Mesothelial cell of epicardium (in vitro differentiated cells): ENCODE measurements around the gene MPP2. TPM values are rescaled to one million over a fixed set of nuclear protein-coding genes. Genes with fewer than 3 reads are reported as not detected.

Experiments
- DNase-seq, 2 experiments: peaks; one replicate each; pipeline ENCODE4 v3.0.0; 2021; ENCODE audit warnings: low spot score in 2 of 2; ENCODE audit not compliant: unreplicated experiment in 2 of 2
- H3K27ac Mint-ChIP-seq: 2 replicates; pipeline ENCODE4 v1.8.0; 2021; ENCODE audit warnings: mixed read lengths
- H3K27me3 Mint-ChIP-seq: 2 replicates; pipeline ENCODE4 v1.8.0; 2021; ENCODE audit warnings: low read depth, mixed read lengths
- H3K36me3 Mint-ChIP-seq: 2 replicates; pipeline ENCODE4 v1.8.0; 2021; ENCODE audit warnings: mixed read lengths
- H3K4me1 Mint-ChIP-seq: 2 replicates; pipeline ENCODE4 v1.8.0; 2021; ENCODE audit warnings: mixed read lengths
- H3K4me3 Mint-ChIP-seq: 2 replicates; pipeline ENCODE4 v1.8.0; 2021; ENCODE audit warnings: mild to moderate bottlenecking, moderate library complexity, mixed read lengths
- H3K9me3 Mint-ChIP-seq: 2 replicates; pipeline ENCODE4 v1.8.0; 2021; ENCODE audit warnings: mixed read lengths
- CTCF ChIP-seq: fragments of 200-600 bp; sonication (generic); IDR thresholded peaks from one replicate; pipeline ENCODE4 v1.5.0; 2021; ENCODE audit warnings: antibody characterized with exemption; ENCODE audit not compliant: unreplicated experiment
- total RNA-seq: library from RNA; stranded (reverse); gene quantifications from 3 replicates; pipeline ENCODE4 v1.2.1, GENCODE V29; 2021

The MPP2 gene
- total RNA-seq, 1 donor from 2014 or later = 14.1 TPM

DNA sequence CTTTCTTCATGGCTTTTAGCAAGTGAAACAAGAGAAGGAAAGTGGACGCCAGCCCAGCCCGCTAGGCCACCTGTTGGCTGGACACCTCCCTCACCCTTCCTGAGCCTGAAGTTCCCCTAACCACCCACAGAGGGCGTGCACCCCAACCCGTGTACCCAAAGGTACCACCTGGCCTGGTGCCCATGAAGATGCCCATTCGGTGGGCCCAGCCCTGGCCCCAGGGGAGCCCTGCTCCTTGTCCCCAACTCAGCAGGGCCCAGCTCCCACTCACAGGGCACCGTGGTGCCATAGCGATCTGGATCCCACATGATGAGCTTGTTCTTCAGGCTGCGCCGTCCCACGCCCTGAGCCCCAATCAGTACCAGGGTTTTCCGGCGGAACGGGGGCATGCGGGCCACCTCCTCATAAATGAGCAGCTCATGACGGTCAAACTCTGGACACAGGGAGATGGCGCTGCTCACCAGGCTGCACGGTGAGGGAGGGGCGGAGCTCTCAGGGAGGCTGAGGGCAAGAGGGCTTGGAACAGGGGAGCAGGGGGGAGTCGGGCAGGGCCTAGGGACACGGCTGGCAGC is 26.8 kb downstream of the MPP2 start:
- no peak overlapping the region for H3K4me3 Mint-ChIP-seq
- DNase-seq = no peak
- H3K27ac Mint-ChIP-seq = no peak overlapping the region
- peaks cover 3% of the 10 kb centered on the region for H3K36me3 Mint-ChIP-seq
- peaks cover 6% of the 10 kb centered on the region for H3K4me1 Mint-ChIP-seq
- H3K9me3 Mint-ChIP-seq = no peaks in the 10 kb centered on the region
- peak; percentile 69 for TF ChIP-seq CTCF
- no peaks in the 10 kb centered on the region for H3K27me3 Mint-ChIP-seq

DNA sequence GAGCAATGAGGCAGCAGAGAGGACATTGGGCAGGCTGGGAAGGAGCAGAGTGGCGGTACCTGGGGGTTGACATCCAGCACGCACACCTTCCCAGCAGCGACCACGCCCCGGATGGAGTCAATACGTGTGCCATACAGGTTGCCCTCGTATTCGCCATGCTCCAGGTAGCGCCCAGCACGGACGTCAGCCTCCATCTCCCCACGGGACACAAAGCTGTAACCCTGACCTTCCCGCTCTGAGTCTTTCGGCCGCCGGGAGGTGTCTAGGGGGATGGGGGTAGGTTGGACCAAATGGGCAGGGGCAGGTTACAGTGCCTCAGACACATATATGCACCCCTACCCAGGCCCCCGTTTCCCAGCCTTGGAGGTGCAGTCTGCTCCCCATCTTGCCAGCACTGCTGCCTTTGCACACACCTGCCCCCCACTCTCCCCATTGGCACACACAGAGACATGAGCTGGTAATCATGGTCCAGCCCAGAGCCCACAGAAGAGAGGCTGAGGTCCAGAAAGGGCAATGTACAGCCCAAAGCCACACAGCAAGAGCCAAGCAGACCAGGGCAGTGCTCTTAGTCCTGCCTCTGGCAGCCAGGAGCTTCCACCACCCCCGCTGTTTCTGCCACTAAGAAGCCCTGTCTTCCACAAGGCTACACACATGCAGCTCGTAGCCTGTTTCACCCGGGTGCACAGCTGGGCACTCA is 27.5 kb downstream of the MPP2 start:
- Mint-ChIP-seq H3K27ac (no peak overlapping the region), H3K4me3 (no peak overlapping the region), H3K9me3 (no peaks in the 10 kb centered on the region), H3K36me3 (peaks cover 3% of the 10 kb centered on the region), H3K4me1 (peaks cover 6% of the 10 kb centered on the region), H3K27me3 (no peaks in the 10 kb centered on the region)
- no peak for TF ChIP-seq CTCF
- DNase-seq = no peak

- H3K27ac Mint-ChIP-seq = peak overlapping the region; percentile 24
- H3K9me3 Mint-ChIP-seq = no peaks in the 10 kb centered on the region
- H3K36me3 Mint-ChIP-seq = peaks cover 3% of the 10 kb centered on the region
- peak; percentile 57 to 92 for DNase-seq
- peak; percentile 94 for TF ChIP-seq CTCF
- H3K4me3 Mint-ChIP-seq = no peak overlapping the region
- peaks cover 6% of the 10 kb centered on the region for H3K4me1 Mint-ChIP-seq
- H3K27me3 Mint-ChIP-seq = no peaks in the 10 kb centered on the region
Measured at GRCh38 chr17:43878260-43879175, 28.8 kb downstream of the MPP2 start.

DNA sequence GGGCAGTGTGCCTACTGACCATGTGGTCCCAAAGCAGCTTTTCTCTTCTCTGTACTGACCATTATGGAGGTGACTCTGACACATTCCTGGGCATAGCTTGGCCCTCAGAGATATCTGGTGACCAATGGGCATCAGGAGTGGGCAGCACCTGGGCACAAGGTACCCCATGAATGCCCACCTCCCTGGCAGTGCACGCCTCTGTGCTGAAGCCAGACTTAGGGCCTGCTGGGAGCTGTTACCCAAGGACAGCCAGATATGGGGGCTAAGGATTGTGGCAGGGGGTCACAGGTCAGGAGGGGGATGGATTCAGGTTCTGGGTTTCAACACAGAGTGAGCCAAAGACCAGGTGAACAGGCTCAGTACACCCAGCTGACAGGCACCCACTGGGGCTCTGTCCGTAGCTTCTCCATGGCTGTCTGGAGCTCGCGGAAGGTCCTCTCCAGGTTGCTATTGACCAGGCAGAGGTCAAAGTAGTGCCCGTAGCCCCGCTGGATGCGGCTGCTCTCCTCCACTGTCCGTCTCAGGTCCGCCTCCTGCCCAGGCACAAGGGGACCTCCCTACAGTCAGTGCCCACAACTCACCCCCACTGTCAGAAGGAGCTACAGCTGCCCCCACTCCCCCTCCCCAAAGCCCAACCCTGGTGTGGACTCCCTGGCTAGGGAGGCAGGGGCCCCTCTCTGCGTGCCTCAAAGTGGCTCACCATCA is 29.7 kb downstream of the MPP2 start:
- Mint-ChIP-seq H3K27ac (no peak overlapping the region), H3K27me3 (no peaks in the 10 kb centered on the region), H3K36me3 (peaks cover 2% of the 10 kb centered on the region), H3K4me1 (peaks cover 8% of the 10 kb centered on the region), H3K4me3 (no peak overlapping the region), H3K9me3 (no peaks in the 10 kb centered on the region)
- TF ChIP-seq CTCF = no peak
- no peak for DNase-seq

DNA sequence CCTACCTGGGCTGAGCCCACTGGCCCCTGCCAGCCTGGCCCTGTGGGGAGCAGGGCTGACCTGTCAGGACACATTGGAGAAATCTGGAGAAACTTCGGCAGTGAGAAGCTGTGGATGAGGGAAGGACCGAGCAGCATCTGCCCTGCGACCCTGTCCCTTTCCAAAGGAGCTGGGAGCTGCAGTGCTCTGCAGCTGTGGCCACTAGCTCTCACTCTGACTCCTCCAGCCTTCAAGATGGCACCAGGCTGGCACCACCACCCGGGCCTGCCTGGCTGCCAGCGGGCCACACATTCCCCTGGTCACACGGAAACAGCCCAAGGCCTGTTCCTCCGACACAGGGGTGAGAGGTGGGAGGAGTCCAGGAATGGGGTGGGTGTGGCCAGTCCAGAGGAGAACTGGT is 30.3 kb downstream of the MPP2 start:
- peaks cover 1% of the 10 kb centered on the region for H3K36me3 Mint-ChIP-seq
- TF ChIP-seq CTCF = no peak
- H3K27ac Mint-ChIP-seq = no peak overlapping the region
- DNase-seq = no peak
- H3K4me1 Mint-ChIP-seq = peaks cover 14% of the 10 kb centered on the region
- no peaks in the 10 kb centered on the region for H3K9me3 Mint-ChIP-seq
- H3K4me3 Mint-ChIP-seq = no peak overlapping the region
- no peaks in the 10 kb centered on the region for H3K27me3 Mint-ChIP-seq
